Measurements from ENCODE around the gene AEBP1.

- TF ChIP-seq, protein P1, sequence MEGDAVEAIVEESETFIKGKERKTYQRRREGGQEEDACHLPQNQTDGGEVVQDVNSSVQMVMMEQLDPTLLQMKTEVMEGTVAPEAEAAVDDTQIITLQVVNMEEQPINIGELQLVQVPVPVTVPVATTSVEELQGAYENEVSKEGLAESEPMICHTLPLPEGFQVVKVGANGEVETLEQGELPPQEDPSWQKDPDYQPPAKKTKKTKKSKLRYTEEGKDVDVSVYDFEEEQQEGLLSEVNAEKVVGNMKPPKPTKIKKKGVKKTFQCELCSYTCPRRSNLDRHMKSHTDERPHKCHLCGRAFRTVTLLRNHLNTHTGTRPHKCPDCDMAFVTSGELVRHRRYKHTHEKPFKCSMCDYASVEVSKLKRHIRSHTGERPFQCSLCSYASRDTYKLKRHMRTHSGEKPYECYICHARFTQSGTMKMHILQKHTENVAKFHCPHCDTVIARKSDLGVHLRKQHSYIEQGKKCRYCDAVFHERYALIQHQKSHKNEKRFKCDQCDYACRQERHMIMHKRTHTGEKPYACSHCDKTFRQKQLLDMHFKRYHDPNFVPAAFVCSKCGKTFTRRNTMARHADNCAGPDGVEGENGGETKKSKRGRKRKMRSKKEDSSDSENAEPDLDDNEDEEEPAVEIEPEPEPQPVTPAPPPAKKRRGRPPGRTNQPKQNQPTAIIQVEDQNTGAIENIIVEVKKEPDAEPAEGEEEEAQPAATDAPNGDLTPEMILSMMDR (conservative IDR thresholded peaks at IDR 0.05; ENCODE audit: low read depth, low read length): no peak
- TF ChIP-seq FOS (IDR thresholded peaks at IDR 0.05; ENCODE audit: low read depth, low read length): no peak
- TF ChIP-seq ELK1 (IDR thresholded peaks at IDR 0.05; ENCODE audit: borderline replicate concordance, low read depth, low read length): no peak
- TF ChIP-seq POLR2A (IDR thresholded peaks at IDR 0.05; ENCODE audit: low read depth, low read length): no peak
- no peak for TF ChIP-seq CEBPB (IDR thresholded peaks at IDR 0.05; ENCODE audit: low read depth, low read length)
- TF ChIP-seq MAFK (IDR thresholded peaks at IDR 0.05; ENCODE audit: low read depth, low read length): no peak
Observed at GRCh38 chr7:44060091-44060947, 43.8 kb upstream of the AEBP1 start.
